ENCODE data around the gene POLR1G. TPM values are rescaled to one million over a fixed set of nuclear protein-coding genes. Genes with fewer than 3 reads are reported as not detected.

The POLR1G gene
- total and polyA plus RNA-seq, 9 of the 15 experiments (the other 6 are each of a cell fraction or from before 2014, with no cell fraction given) = 3.0 to 50.1 (median 27.4) TPM

GRCh38 chr19:45443462-45444317 is 37.2 kb downstream of the POLR1G start (continued):
- no peak for TF ChIP-seq ZNF449 (CRISPR knock-in tag; IDR thresholded peaks at IDR 0.05)
- no peak for TF ChIP-seq ZNF830 (CRISPR knock-in tag; IDR thresholded peaks at IDR 0.05)
- TF ChIP-seq ZNF175 (CRISPR knock-in tag; IDR thresholded peaks at IDR 0.05; ENCODE audit: low read depth) = no peak
- TF ChIP-seq HSF4 (CRISPR knock-in tag; IDR thresholded peaks at IDR 0.05; ENCODE audit: borderline replicate concordance) = no peak
- TF ChIP-seq GATAD2A (IDR thresholded peaks at IDR 0.05) = peak; percentile 70; the same call in 1 of the 2 replicates
- TF ChIP-seq FOXK1 (CRISPR knock-in tag; IDR thresholded peaks at IDR 0.05; ENCODE audit: borderline replicate concordance) = 0 out of 2 replicates have a peak, but pooled peaks have one; percentile 67
- TF ChIP-seq SREBF2 (CRISPR knock-in tag; IDR thresholded peaks at IDR 0.05) = no peak
- TF ChIP-seq HES1 (IDR thresholded peaks at IDR 0.05; ENCODE audit: low read depth) = no peak
- no peak for TF ChIP-seq ZNF232 (CRISPR knock-in tag; IDR thresholded peaks at IDR 0.05)
- peak; percentile 13; the same call in 1 of the 2 replicates for TF ChIP-seq NFIC (IDR thresholded peaks at IDR 0.05)
- no peak for TF ChIP-seq TCF7L2 (IDR thresholded peaks at IDR 0.05; ENCODE audit: low read depth, low read length)
- no peak for TF ChIP-seq CHD7 (IDR thresholded peaks at IDR 0.05; ENCODE audit: low read depth, low read length)
- TF ChIP-seq XRCC5 (IDR thresholded peaks at IDR 0.05; ENCODE audit: low read depth, low read length) = peak; percentile 45; the same call in 1 of the 2 replicates
- TF ChIP-seq STAT5A (IDR thresholded peaks at IDR 0.05; ENCODE audit: borderline replicate concordance, low read length) = no peak
- no peak for TF ChIP-seq ZNF124 (CRISPR knock-in tag; IDR thresholded peaks at IDR 0.05)

Data from K562 (cell line).